ENCODE data around the gene FIGNL1.
"Not testable (repeated sequence)": the region's sequence is repeated elsewhere in the genome, so short reads cannot be mapped to it uniquely, and the experiment has no call there.

Gene FIGNL1

DNA sequence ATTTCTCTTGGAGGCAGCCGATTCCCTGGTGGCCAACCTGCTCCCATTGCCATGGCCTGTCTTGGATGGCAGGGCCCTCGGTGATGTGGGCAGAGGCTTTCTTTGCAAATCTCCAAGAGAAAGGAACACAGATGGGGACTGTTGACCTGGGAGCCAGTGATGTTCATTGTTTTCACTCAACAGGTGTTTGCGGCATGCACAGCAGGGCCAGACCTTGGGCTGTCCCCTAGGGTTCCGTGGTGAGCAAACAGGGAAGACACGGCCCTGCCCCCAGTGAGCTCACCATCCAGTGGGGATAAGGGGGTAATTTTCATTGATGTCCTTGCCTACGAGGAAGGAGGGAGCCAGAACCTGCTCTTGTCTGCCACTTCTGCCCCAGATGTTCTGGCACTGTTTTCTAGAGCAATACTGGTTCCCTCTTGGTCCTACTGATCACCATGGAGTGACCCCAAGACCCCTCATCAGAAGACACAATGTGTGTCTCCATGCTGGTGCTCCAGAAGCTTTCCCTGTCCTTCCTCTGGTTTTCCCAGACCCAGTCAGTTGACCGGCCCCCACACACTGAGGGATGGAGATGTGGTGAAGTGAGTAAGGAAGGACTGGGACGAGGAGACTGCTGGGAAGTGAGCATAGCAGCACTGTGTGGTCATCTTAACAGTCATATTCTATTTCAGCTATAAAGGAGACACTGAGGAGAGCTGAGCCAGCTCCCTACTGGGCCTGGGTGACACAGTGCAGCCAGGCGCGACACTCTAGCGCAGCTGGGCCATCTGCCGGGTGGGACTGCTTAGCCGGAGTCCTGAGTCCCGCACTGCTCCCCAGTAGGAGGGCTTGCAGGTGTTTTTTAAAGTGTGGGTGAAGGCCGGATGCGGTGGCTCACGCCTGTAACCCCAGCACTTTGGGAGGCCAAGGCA, 20.4 kb upstream of the FIGNL1 start:
- DNase-seq, result peak; percentile 53

GRCh38 chr7:50469181-50469580, 19.0 kb upstream of the FIGNL1 start:
- no peak for DNase-seq

DNA sequence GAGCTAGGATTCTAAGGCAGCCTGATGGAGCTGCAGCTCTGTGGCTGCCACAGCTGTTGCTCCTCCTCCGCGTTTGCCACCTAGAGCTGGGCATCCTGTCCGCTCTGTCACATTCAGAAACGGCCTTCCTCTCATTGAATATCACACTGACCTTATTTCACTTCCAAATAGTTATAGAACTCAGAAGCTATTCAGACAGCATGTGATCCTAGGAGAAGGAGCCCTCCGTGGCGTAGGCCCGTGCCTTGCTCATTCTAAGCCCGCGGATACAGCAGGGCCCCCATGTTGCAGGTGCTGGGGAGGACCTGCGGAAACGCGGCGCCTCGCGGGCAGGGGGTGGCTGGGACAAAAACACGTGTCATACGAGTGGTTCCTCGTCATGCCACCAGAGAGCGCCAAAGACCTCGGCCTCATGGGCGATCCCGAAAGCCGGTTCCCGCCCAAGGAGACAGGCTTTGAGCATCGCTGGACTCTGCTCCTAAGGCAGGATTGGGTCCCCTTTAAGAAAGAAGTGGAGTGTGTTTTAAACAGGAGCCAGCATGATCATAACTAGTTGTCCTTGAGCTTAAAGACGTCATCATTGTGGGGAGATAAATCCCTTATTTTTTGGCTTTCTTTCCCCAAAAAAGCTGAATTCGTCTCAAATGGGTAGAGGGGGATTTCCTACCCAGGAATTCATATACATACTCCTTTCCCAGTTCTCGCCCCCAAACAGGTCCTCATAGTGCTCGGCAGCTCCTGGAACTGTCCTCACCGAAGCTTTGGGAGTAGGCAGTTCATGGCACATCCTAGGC, 17.9 kb upstream of the FIGNL1 start:
- DNase-seq, result peak; percentile 71

- no peak for DNase-seq
These were observed 16.9 kb upstream of the FIGNL1 start for GRCh38 chr7:50466815-50467585.

- no peak for DNase-seq
These were observed 12.9 kb upstream of the FIGNL1 start for GRCh38 chr7:50463035-50463434.

- no peak for DNase-seq
These were observed 12.2 kb upstream of the FIGNL1 start for GRCh38 chr7:50462361-50462760.

- DNase-seq, result no peak
These were observed 11.5 kb upstream of the FIGNL1 start for GRCh38 chr7:50461695-50462094.

GRCh38 chr7:50459183-50459582, 9.0 kb upstream of the FIGNL1 start:
- not testable (repeated sequence) for DNase-seq

- not testable (repeated sequence) for DNase-seq
These were observed 8.5 kb upstream of the FIGNL1 start for GRCh38 chr7:50458651-50459050.

GRCh38 chr7:50456371-50457123, 6.4 kb upstream of the FIGNL1 start:
- no peak for DNase-seq

DNA sequence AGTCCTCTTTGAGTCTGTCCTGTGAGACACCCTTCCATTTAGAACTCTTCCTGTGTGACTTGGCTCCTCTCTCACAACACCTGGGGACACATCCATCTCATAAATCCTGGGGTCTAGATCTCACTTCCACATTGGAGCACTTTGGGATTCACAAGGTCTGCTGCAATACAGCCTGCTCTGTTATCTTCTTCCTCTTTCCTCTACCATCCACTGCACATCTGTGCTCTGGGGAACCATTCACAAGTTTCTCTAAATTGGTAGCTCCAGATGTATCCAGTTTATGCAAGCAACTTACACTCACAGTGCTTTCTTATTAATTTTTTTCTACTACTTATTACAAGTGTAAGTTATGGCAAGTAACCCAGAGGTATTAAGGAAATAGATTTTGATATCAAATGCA, 5.5 kb upstream of the FIGNL1 start:
- no peak for DNase-seq

DNA sequence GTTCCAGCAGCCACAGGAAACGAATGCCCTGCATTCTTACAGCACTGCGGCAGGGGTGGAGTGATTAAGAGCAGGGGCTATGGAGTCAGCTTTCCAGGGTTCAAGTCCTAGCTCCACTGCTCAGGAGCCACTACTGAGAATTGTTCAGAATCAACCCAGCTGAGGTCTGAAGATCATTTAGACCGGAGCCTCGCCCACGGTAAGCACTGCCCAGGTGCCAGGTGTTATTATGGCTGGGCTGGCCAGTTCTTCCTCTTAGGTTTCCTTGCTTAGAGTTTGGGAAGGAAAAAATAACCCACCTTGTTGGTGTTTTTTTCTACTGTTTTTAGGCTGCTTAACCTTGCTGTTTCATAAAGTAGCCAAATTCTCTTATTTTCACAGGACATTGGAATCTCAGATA, 4.8 kb upstream of the FIGNL1 start:
- no peak for DNase-seq

DNA sequence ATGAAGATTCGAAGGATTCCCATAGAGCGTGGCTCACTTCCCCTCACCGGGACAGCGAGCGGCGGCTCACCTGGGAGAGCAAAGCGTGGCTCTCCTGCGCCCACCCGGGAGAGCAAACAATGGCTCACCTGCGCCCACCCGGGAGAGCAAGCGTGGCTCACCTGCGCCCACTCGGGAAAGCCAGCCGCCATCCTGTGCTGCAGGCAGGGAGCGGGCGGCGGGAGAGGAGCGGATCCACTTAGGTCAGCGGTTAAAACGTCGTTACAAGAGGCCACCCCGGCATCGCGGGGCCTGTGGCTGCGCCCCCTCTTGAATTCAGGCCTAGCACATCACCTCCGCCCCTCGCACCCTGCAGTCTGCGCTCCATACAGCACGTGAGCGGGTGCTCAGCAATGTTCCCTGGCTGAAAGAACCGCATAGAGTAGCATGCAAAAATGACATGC, 461 bp upstream of the FIGNL1 start:
- peak; percentile 71 for DNase-seq

DNA sequence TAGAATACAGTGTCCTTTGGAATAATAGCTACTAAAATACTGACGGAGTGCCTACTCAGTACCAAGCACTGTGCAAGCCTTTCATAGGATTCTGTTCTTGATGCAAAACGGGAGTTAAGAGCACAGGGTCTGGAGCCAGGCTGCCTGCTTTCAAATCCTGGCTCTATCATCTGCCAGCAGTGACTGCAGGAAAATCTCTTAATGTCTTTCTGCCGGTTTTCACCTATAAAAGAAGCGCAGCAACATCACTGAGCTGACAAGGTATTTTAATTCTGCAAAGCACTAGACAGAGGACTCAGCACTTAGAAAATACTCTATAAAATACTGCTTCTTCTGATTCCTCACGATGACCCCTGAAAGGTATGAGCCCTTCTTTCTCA, 659 bp downstream of the FIGNL1 start:
- no peak for DNase-seq

DNA sequence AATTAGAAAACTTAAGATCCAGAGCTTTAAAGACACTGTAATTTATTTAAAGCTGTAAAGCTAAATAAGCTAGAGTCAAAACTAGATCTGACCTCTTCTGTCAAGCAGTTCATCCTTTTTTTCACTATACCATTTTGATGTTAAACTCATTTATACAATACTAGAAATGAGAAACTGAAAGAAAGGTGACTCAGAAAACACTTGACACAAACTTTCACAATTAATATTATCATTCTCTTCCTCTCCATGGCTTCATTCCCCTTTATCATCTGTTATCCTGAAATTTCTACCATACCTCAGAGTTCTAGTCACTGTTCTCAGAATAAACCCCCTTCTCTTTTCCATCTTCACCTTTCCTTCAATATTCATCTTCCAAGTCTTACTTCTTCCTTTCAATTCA, 1.3 kb downstream of the FIGNL1 start:
- no peak for DNase-seq

DNA sequence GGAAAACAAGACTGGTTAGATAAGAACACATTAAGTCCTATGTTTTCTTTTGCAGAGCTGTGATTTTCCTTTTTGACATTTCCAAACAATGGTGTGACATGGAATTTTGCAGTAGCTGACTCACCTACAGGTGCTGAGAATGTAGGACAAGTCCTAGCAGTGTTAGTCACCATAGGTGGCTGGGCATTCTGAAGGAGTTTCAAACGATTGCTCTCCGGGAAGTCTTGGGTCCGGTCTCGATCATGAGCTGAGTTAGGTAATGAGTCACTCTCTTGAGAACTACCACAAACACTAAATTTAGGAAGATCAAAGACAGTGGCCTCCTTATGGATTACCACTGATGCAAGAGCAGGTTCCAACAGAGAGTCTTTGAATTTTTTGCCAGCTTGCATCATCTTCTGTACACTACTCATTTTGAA, 3.6 kb downstream of the FIGNL1 start:
- DNase-seq, result peak; percentile 54

- peak; percentile 14 for DNase-seq
These were observed 13.9 kb downstream of the FIGNL1 start for GRCh38 chr7:50436133-50436806.

DNA sequence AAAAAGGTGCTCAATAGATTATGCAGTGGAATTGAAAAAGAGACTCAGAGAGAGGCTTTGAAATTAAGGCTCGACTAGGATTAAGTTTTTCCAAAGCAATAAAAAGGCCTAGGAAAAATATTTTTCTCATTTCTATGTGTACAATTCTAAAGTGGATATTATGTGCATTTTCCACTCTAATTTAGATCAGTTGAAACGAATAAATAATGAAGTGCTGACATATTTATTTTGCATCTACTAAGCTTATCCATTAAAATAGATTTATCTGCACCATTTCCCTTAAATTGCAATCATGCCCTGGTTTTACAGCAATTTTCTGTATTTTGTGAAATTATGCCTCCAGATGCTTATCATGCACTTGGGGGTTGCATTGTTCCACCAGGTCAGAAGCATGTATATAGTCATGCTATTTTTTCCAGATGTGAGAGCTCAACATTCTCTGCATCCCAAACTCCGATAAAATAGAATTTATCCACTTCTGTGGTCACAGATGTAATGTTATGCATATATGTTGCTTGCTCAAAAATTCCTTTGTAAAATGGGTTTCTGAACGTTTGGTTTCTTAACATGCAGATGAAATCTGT, 18.3 kb downstream of the FIGNL1 start:
- DNase-seq, result no peak

DNA sequence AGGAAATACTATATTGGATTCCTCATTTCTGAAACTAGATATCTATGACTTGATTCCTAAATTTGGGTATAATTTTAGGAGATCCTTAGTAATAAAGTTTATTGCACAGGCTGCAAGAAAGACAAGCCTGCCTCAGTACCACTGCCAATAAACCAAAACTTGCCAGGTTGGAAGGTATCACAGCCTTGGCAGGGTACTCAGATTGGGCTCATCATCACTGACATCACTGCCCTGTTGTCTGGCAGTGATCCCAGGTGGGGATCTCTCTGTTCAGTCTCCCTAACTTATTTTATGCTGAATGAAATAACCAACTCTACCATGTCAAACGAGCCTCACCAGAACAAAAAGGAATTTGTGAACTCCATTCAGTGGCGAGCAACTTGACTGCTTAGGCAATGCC, 18.8 kb downstream of the FIGNL1 start:
- DNase-seq, result no peak

DNA sequence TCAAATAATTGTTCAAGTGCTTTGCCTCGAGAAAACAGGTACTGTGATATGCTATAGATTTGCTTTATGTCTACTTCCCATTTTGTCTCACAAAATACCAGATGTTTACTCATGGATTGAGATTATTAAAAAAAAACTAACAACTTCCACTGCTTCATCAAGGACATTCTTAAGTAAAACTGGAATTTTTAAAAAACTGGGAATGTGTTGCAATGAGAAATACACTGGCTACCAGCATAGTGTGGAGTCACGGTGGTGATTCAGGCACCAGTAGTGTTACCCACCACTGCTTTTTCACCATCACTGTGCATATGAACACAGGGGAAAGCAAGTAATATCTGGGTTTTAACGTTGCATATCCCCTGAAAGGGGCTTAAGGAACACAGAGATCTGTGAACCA, 21.2 kb downstream of the FIGNL1 start:
- DNase-seq, result no peak

DNA sequence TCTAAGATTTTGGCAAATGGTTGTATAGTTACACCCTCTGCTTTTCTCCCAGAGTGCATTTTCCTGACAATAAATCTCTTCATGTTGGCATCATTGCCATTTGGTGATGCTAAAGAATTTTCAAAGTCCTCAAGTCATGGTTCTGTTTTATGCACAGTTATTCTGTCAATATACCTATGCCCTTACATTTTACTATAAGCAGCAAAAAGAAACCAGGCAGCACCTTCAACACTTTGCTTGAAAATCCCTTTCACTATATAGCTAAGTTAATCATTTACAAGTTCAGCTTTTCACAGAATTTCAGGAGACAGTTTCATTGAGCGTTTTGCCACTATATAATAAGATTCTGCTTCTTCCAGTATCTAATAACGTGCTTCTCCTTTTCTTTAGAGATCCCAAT, 22.6 kb downstream of the FIGNL1 start:
- DNase-seq, result peak; percentile 25
